Stimulated activated naive CD8-positive, alpha-beta T cell treated with anti-CD3 and anti-CD28 coated beads, Interleukin-15, Interleukin-2, amounts not matched to agents 100 ng/mL and 50 ng/mL, for 24 hours (primary cell): ENCODE measurements around the gene C3orf85.
"Not testable (repeated sequence)": the region's sequence is repeated elsewhere in the genome, so short reads cannot be mapped to it uniquely, and the experiment has no call there.

Experiments used
- H3K27ac Mint-ChIP-seq: one replicate; pipeline ENCODE4 v1.8.0; 2021; ENCODE audit warnings: mild to moderate bottlenecking, mixed read lengths
- H3K27me3 Mint-ChIP-seq: one replicate; pipeline ENCODE4 v1.8.0; 2021; ENCODE audit warnings: mixed read lengths
- H3K36me3 Mint-ChIP-seq: one replicate; pipeline ENCODE4 v1.8.0; 2021; ENCODE audit warnings: low read depth, mixed read lengths
- H3K4me1 Mint-ChIP-seq: one replicate; pipeline ENCODE4 v1.8.0; 2021; ENCODE audit warnings: low read depth, mixed read lengths
- H3K4me3 Mint-ChIP-seq: one replicate; pipeline ENCODE4 v1.8.0; 2021; ENCODE audit warnings: mild to moderate bottlenecking, mixed read lengths
- H3K9me3 Mint-ChIP-seq: one replicate; pipeline ENCODE4 v1.8.0; 2021; ENCODE audit warnings: mixed read lengths

The C3orf85 gene

GRCh38 chr3:109127553-109127952, 9.0 kb upstream of the C3orf85 start:
- Mint-ChIP-seq H3K27ac (no peak overlapping the region), H3K4me1 (peaks cover 4% of the 10 kb centered on the region), H3K9me3 (peaks cover 5% of the 10 kb centered on the region), H3K4me3 (no peak overlapping the region), H3K27me3 (no peaks in the 10 kb centered on the region), H3K36me3 (peaks cover 4% of the 10 kb centered on the region)

- Mint-ChIP-seq H3K4me1 (no peaks in the 10 kb centered on the region), H3K4me3 (no peak overlapping the region), H3K9me3 (no peaks in the 10 kb centered on the region), H3K27me3 (no peaks in the 10 kb centered on the region), H3K27ac (no peak overlapping the region), H3K36me3 (no peaks in the 10 kb centered on the region)
Measured at GRCh38 chr3:109131276-109131675, 5.2 kb upstream of the C3orf85 start.

- Mint-ChIP-seq H3K4me1 (no peaks in the 10 kb centered on the region), H3K4me3 (no peak overlapping the region), H3K27ac (no peak overlapping the region), H3K27me3 (no peaks in the 10 kb centered on the region), H3K36me3 (no peaks in the 10 kb centered on the region), H3K9me3 (no peaks in the 10 kb centered on the region)
Measured at GRCh38 chr3:109132801-109133473, 3.6 kb upstream of the C3orf85 start.

GRCh38 chr3:109133474-109133816, 3.1 kb upstream of the C3orf85 start:
- H3K27me3 Mint-ChIP-seq, H3K36me3 Mint-ChIP-seq, H3K9me3 Mint-ChIP-seq, H3K4me3 Mint-ChIP-seq, H3K27ac Mint-ChIP-seq, H3K4me1 Mint-ChIP-seq: not testable (repeated sequence)

- Mint-ChIP-seq H3K9me3 (no peaks in the 10 kb centered on the region), H3K36me3 (no peaks in the 10 kb centered on the region), H3K27ac (no peak overlapping the region), H3K4me1 (no peaks in the 10 kb centered on the region), H3K27me3 (peaks cover 7% of the 10 kb centered on the region), H3K4me3 (no peak overlapping the region)
Measured at GRCh38 chr3:109137761-109138160, 1.2 kb downstream of the C3orf85 start.

GRCh38 chr3:109140318-109140717, 3.8 kb downstream of the C3orf85 start:
- Mint-ChIP-seq H3K27me3 (peaks cover 10% of the 10 kb centered on the region), H3K4me3 (no peak overlapping the region), H3K36me3 (no peaks in the 10 kb centered on the region), H3K4me1 (no peaks in the 10 kb centered on the region), H3K27ac (no peak overlapping the region), H3K9me3 (no peaks in the 10 kb centered on the region)

- Mint-ChIP-seq H3K4me3 (no peak overlapping the region), H3K27me3 (peaks cover 10% of the 10 kb centered on the region)
Measured at GRCh38 chr3:109143646-109144045, 7.1 kb downstream of the C3orf85 start.

GRCh38 chr3:109149078-109149477, 12.6 kb downstream of the C3orf85 start:
- peaks cover 12% of the 10 kb centered on the region for H3K27me3 Mint-ChIP-seq
- H3K36me3 Mint-ChIP-seq = no peaks in the 10 kb centered on the region
- H3K27ac Mint-ChIP-seq = no peak overlapping the region

More at GRCh38 chr3:109143646-109144045, 7.1 kb downstream of the C3orf85 start:
- Mint-ChIP-seq H3K27ac (no peak overlapping the region), H3K9me3 (no peaks in the 10 kb centered on the region), H3K36me3 (no peaks in the 10 kb centered on the region), H3K4me1 (no peaks in the 10 kb centered on the region)

GRCh38 chr3:109152320-109152719, 15.8 kb downstream of the C3orf85 start:
- Mint-ChIP-seq H3K36me3 (no peaks in the 10 kb centered on the region), H3K4me1 (no peaks in the 10 kb centered on the region), H3K4me3 (no peak overlapping the region), H3K27me3 (peaks cover 9% of the 10 kb centered on the region), H3K9me3 (peaks cover 4% of the 10 kb centered on the region), H3K27ac (no peak overlapping the region)

More at GRCh38 chr3:109149078-109149477, 12.6 kb downstream of the C3orf85 start:
- Mint-ChIP-seq H3K4me1 (no peaks in the 10 kb centered on the region), H3K9me3 (peaks cover 4% of the 10 kb centered on the region), H3K4me3 (no peak overlapping the region)

- no peaks in the 10 kb centered on the region for H3K36me3 Mint-ChIP-seq
- no peak overlapping the region for H3K27ac Mint-ChIP-seq
- H3K9me3 Mint-ChIP-seq = no peaks in the 10 kb centered on the region
- H3K4me1 Mint-ChIP-seq = no peaks in the 10 kb centered on the region
- no peak overlapping the region for H3K4me3 Mint-ChIP-seq
- H3K27me3 Mint-ChIP-seq = peaks cover 8% of the 10 kb centered on the region
Measured at GRCh38 chr3:109154979-109155378, 18.5 kb downstream of the C3orf85 start.

GRCh38 chr3:109155828-109156227, 19.3 kb downstream of the C3orf85 start:
- Mint-ChIP-seq H3K4me1 (no peaks in the 10 kb centered on the region), H3K36me3 (no peaks in the 10 kb centered on the region), H3K27ac (no peak overlapping the region), H3K27me3 (peaks cover 4% of the 10 kb centered on the region), H3K9me3 (no peaks in the 10 kb centered on the region), H3K4me3 (no peak overlapping the region)

GRCh38 chr3:109161487-109162123, 25.1 kb downstream of the C3orf85 start:
- H3K9me3 Mint-ChIP-seq = no peaks in the 10 kb centered on the region
- no peak overlapping the region for H3K4me3 Mint-ChIP-seq
- no peaks in the 10 kb centered on the region for H3K36me3 Mint-ChIP-seq
- H3K27ac Mint-ChIP-seq = no peak overlapping the region
- H3K27me3 Mint-ChIP-seq = no peaks in the 10 kb centered on the region
- H3K4me1 Mint-ChIP-seq = no peaks in the 10 kb centered on the region

GRCh38 chr3:109165905-109166304, 29.4 kb downstream of the C3orf85 start:
- Mint-ChIP-seq H3K27me3 (no peaks in the 10 kb centered on the region), H3K4me3 (no peak overlapping the region), H3K9me3 (no peaks in the 10 kb centered on the region), H3K4me1 (no peaks in the 10 kb centered on the region), H3K36me3 (no peaks in the 10 kb centered on the region), H3K27ac (no peak overlapping the region)

GRCh38 chr3:109171479-109171878, 35.0 kb downstream of the C3orf85 start:
- Mint-ChIP-seq H3K36me3 (no peaks in the 10 kb centered on the region), H3K9me3 (no peaks in the 10 kb centered on the region), H3K4me1 (no peaks in the 10 kb centered on the region), H3K4me3 (no peak overlapping the region), H3K27me3 (peaks cover 4% of the 10 kb centered on the region), H3K27ac (no peak overlapping the region)

- Mint-ChIP-seq H3K9me3 (no peaks in the 10 kb centered on the region), H3K36me3 (no peaks in the 10 kb centered on the region), H3K4me1 (no peaks in the 10 kb centered on the region), H3K27me3 (peaks cover 4% of the 10 kb centered on the region), H3K27ac (no peak overlapping the region), H3K4me3 (no peak overlapping the region)
Measured at GRCh38 chr3:109175411-109175810, 38.9 kb downstream of the C3orf85 start.

GRCh38 chr3:109176726-109177125, 40.2 kb downstream of the C3orf85 start:
- H3K36me3 Mint-ChIP-seq = no peaks in the 10 kb centered on the region
- H3K27ac Mint-ChIP-seq = no peak overlapping the region
- H3K27me3 Mint-ChIP-seq = peaks cover 8% of the 10 kb centered on the region
- H3K4me1 Mint-ChIP-seq = no peaks in the 10 kb centered on the region
- H3K9me3 Mint-ChIP-seq = no peaks in the 10 kb centered on the region
- no peak overlapping the region for H3K4me3 Mint-ChIP-seq
